Parathyroid adenoma (tissue), 2 donors: Measurements from ENCODE around the gene SIRT2.

Experiments
- H2AFZ ChIP-seq: fragments of 300-600 bp; sonication (generic); one replicate; pipeline ENCODE4 v1.7.0; 2017; ENCODE audit warnings: antibody characterized with exemption, mild to moderate bottlenecking
- H3K27ac ChIP-seq: fragments of 300-600 bp; sonication (generic); one replicate; pipeline ENCODE4 v1.7.0; 2017
- H3K27me3 ChIP-seq: fragments of 300-600 bp; sonication (generic); one replicate; pipeline ENCODE4 v1.7.0; 2017; ENCODE audit warnings: low read length; ENCODE audit not compliant: control insufficient read depth, insufficient read depth
- H3K36me3 ChIP-seq: fragments of 300-600 bp; sonication (generic); one replicate; pipeline ENCODE4 v1.7.0; 2017; ENCODE audit warnings: low read length; ENCODE audit not compliant: control insufficient read depth, insufficient read depth
- H3K4me1 ChIP-seq: fragments of 300-600 bp; sonication (generic); one replicate; pipeline ENCODE4 v1.7.0; 2017; ENCODE audit warnings: control low read depth
- H3K4me2 ChIP-seq: fragments of 300-600 bp; sonication (generic); one replicate; pipeline ENCODE4 v1.7.0; 2017; ENCODE audit warnings: low read length
- H3K4me3 ChIP-seq: fragments of 300-600 bp; sonication (generic); one replicate; pipeline ENCODE4 v1.7.0; 2017; ENCODE audit warnings: low read depth, low read length
- H3K79me2 ChIP-seq: fragments of 300-600 bp; sonication (generic); one replicate; pipeline ENCODE4 v1.7.0; 2017; ENCODE audit warnings: control low read depth
- H3K9ac ChIP-seq: fragments of 300-600 bp; sonication (generic); one replicate; pipeline ENCODE4 v1.7.0; 2017; ENCODE audit warnings: mild to moderate bottlenecking
- H3K9me3 ChIP-seq: fragments of 300-600 bp; sonication (generic); one replicate; pipeline ENCODE4 v1.7.0; 2017; ENCODE audit warnings: low read length; ENCODE audit not compliant: control insufficient read depth
- CTCF ChIP-seq: fragments of 300-600 bp; sonication (generic); IDR thresholded peaks from one replicate; pipeline ENCODE4 v1.7.0; 2017; ENCODE audit warnings: antibody characterized with exemption, mild to moderate bottlenecking
- donor health status: primary hyperparathyroidism.

SIRT2 gene

GRCh38 chr19:38928391-38929001, 29.1 kb upstream of the SIRT2 start:
- Histone ChIP-seq H3K27ac (no peak overlapping the region), H3K4me1 (peaks cover 5% of the 10 kb centered on the region), H3K36me3 (no peaks in the 10 kb centered on the region), H3K27me3 (no peaks in the 10 kb centered on the region), H3K79me2 (no peaks in the 10 kb centered on the region), H3K9me3 (no peaks in the 10 kb centered on the region), H3K9ac (no peak overlapping the region), H3K4me2 (no peak overlapping the region), H3K4me3 (no peak overlapping the region), H2AFZ (no peak overlapping the region)
- TF ChIP-seq CTCF: no peak

GRCh38 chr19:38924388-38924787, 25.0 kb upstream of the SIRT2 start:
- no peaks in the 10 kb centered on the region for H3K79me2 ChIP-seq
- no peaks in the 10 kb centered on the region for H3K9me3 ChIP-seq
- no peak overlapping the region for H2AFZ ChIP-seq
- no peaks in the 10 kb centered on the region for H3K36me3 ChIP-seq
- TF ChIP-seq CTCF: no peak
- no peaks in the 10 kb centered on the region for H3K4me1 ChIP-seq
- H3K27me3 ChIP-seq: no peaks in the 10 kb centered on the region
- no peak overlapping the region for H3K4me3 ChIP-seq
- no peak overlapping the region for H3K4me2 ChIP-seq
- H3K9ac ChIP-seq: no peak overlapping the region
- H3K27ac ChIP-seq: no peak overlapping the region

- no peaks in the 10 kb centered on the region for H3K79me2 ChIP-seq
Measured at GRCh38 chr19:38922482-38922881, 23.1 kb upstream of the SIRT2 start.

GRCh38 chr19:38921420-38922274, 22.2 kb upstream of the SIRT2 start:
- no peak overlapping the region for H3K27ac ChIP-seq
- H3K9me3 ChIP-seq: no peaks in the 10 kb centered on the region
- TF ChIP-seq CTCF: no peak
- no peaks in the 10 kb centered on the region for H3K27me3 ChIP-seq
- no peak overlapping the region for H3K4me3 ChIP-seq
- no peak overlapping the region for H3K9ac ChIP-seq
- no peaks in the 10 kb centered on the region for H3K79me2 ChIP-seq
- H3K4me2 ChIP-seq: no peak overlapping the region
- H3K4me1 ChIP-seq: no peaks in the 10 kb centered on the region
- no peaks in the 10 kb centered on the region for H3K36me3 ChIP-seq
- no peak overlapping the region for H2AFZ ChIP-seq

More at GRCh38 chr19:38922482-38922881, 23.1 kb upstream of the SIRT2 start:
- Histone ChIP-seq H3K27ac (no peak overlapping the region), H3K36me3 (no peaks in the 10 kb centered on the region), H3K9ac (no peak overlapping the region), H2AFZ (no peak overlapping the region), H3K9me3 (no peaks in the 10 kb centered on the region), H3K27me3 (no peaks in the 10 kb centered on the region), H3K4me3 (no peak overlapping the region), H3K4me2 (no peak overlapping the region), H3K4me1 (no peaks in the 10 kb centered on the region)
- no peak for TF ChIP-seq CTCF
